ENCODE measurements around the gene KLHL1. TPM values are rescaled to one million over a fixed set of nuclear protein-coding genes. Genes with fewer than 3 reads are reported as not detected.

The KLHL1 gene
- polyA plus RNA-seq, 1 donor from 2014 or later, result 15.5 TPM

DNA sequence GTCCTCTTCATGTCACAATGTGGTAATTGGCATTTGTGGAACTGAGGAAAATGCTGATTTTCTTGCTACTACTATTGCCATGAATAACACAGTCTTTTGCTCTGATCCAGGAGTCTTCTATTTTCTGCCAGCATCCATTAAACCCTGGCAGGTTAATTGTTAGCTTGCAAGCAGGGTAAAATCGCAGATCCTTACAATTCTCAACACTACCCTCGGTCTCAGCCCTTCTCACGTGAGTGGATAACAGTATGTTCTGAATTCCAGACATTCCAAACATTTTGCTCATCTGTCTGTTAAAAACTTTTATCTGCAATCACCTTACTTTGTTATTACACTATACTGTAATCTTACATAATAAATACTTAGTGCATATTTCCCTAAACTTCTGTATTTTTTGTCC lies 251.9 kb downstream of the KLHL1 start:
- Histone ChIP-seq H3F3A (ENCODE audit: insufficient read depth, low read length, poor library complexity, severe bottlenecking) (no peaks in the 10 kb centered on the region), H3K27me3 (ENCODE audit: insufficient read depth, low read depth, low read length) (no peaks in the 10 kb centered on the region), H3K9ac (ENCODE audit: low read length) (no peak overlapping the region), H3K9me2 (ENCODE audit: insufficient read depth, low read length) (no peaks in the 10 kb centered on the region), H3K4me2 (ENCODE audit: low read length) (no peak overlapping the region), H4K20me1 (ENCODE audit: insufficient read depth) (no peaks in the 10 kb centered on the region), H3K36me3 (ENCODE audit: insufficient read depth, low read length) (no peaks in the 10 kb centered on the region), H3K9me3 (ENCODE audit: low read length) (no peaks in the 10 kb centered on the region), H3K79me2 (replicated peaks; ENCODE audit: insufficient read depth, low read length) (no peaks in the 10 kb centered on the region), H2AFZ (ENCODE audit: low read depth, low read length) (no peak overlapping the region), H3K4me3 (ENCODE audit: low read length) (no peak overlapping the region), H3K27ac (ENCODE audit: low read length) (no peak overlapping the region)
- TF ChIP-seq, protein P1, sequence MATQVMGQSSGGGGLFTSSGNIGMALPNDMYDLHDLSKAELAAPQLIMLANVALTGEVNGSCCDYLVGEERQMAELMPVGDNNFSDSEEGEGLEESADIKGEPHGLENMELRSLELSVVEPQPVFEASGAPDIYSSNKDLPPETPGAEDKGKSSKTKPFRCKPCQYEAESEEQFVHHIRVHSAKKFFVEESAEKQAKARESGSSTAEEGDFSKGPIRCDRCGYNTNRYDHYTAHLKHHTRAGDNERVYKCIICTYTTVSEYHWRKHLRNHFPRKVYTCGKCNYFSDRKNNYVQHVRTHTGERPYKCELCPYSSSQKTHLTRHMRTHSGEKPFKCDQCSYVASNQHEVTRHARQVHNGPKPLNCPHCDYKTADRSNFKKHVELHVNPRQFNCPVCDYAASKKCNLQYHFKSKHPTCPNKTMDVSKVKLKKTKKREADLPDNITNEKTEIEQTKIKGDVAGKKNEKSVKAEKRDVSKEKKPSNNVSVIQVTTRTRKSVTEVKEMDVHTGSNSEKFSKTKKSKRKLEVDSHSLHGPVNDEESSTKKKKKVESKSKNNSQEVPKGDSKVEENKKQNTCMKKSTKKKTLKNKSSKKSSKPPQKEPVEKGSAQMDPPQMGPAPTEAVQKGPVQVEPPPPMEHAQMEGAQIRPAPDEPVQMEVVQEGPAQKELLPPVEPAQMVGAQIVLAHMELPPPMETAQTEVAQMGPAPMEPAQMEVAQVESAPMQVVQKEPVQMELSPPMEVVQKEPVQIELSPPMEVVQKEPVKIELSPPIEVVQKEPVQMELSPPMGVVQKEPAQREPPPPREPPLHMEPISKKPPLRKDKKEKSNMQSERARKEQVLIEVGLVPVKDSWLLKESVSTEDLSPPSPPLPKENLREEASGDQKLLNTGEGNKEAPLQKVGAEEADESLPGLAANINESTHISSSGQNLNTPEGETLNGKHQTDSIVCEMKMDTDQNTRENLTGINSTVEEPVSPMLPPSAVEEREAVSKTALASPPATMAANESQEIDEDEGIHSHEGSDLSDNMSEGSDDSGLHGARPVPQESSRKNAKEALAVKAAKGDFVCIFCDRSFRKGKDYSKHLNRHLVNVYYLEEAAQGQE (IDR thresholded peaks at IDR 0.05; ENCODE audit: borderline replicate concordance), result no peak
- no peak for TF ChIP-seq RAD21 (conservative IDR thresholded peaks at IDR 0.05)
- TF ChIP-seq SMC3 (conservative IDR thresholded peaks at IDR 0.05; ENCODE audit: poor library complexity), result no peak
- no peak for TF ChIP-seq POLR2AphosphoS5 (IDR thresholded peaks at IDR 0.05)

- H3K4me3 ChIP-seq (ENCODE audit: low read length), result no peak overlapping the region
- H3K9ac ChIP-seq (ENCODE audit: low read length), result no peak overlapping the region
- H3K27ac ChIP-seq (ENCODE audit: low read length), result no peak overlapping the region
- no peaks in the 10 kb centered on the region for H3K79me2 ChIP-seq (replicated peaks; ENCODE audit: insufficient read depth, low read length)
- no peak for TF ChIP-seq EZH2 (IDR thresholded peaks at IDR 0.05; ENCODE audit: borderline replicate concordance, insufficient read depth, low read length, poor library complexity, severe bottlenecking)
- TF ChIP-seq RAD21 (conservative IDR thresholded peaks at IDR 0.05), result no peak
- TF ChIP-seq EP300 (conservative IDR thresholded peaks at IDR 0.05; ENCODE audit: poor library complexity, severe bottlenecking), result no peak
- H3K4me2 ChIP-seq (ENCODE audit: low read length), result no peak overlapping the region
- H3F3A ChIP-seq (ENCODE audit: insufficient read depth, low read length, poor library complexity, severe bottlenecking), result no peaks in the 10 kb centered on the region
- no peaks in the 10 kb centered on the region for H3K36me3 ChIP-seq (ENCODE audit: insufficient read depth, low read length)
- H3K27me3 ChIP-seq (ENCODE audit: insufficient read depth, low read depth, low read length), result no peaks in the 10 kb centered on the region
- H2AFZ ChIP-seq (ENCODE audit: low read depth, low read length), result no peak overlapping the region
- no peaks in the 10 kb centered on the region for H4K20me1 ChIP-seq (ENCODE audit: insufficient read depth)
- H3K9me3 ChIP-seq (ENCODE audit: low read length), result no peaks in the 10 kb centered on the region
- H3K9me2 ChIP-seq (ENCODE audit: insufficient read depth, low read length), result no peaks in the 10 kb centered on the region
These were observed 279.7 kb downstream of the KLHL1 start for GRCh38 chr13:69828527-69828926.

DNA sequence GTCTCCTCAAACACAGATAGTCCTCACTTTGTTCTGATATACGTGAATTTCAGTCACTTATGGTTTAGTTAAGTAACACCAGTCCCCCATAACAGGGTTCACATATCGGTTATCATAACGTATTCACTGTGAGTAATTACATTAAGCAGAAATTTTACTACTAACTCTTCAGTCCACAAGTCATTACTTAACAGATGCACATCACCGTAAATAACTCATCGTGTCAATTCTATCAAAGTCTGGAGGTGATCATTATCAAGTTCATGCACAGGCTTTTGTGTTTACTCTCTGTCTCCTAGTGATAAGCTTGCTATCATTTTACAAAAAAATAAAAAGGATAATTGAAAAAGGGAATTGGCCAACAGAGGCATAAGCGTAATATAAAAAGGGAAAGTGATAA lies 288.1 kb downstream of the KLHL1 start:
- no peaks in the 10 kb centered on the region for H3K36me3 ChIP-seq (ENCODE audit: insufficient read depth, low read length)
- no peak overlapping the region for H3K9ac ChIP-seq (ENCODE audit: low read length)
- no peaks in the 10 kb centered on the region for H3K79me2 ChIP-seq (replicated peaks; ENCODE audit: insufficient read depth, low read length)
- H3K9me2 ChIP-seq (ENCODE audit: insufficient read depth, low read length), result no peaks in the 10 kb centered on the region
- TF ChIP-seq RAD21 (conservative IDR thresholded peaks at IDR 0.05) (no peak), EP300 (conservative IDR thresholded peaks at IDR 0.05; ENCODE audit: poor library complexity, severe bottlenecking) (no peak), SMC3 (conservative IDR thresholded peaks at IDR 0.05; ENCODE audit: poor library complexity) (no peak), TAF1 (IDR thresholded peaks at IDR 0.05; ENCODE audit: low read depth) (no peak)
- no peaks in the 10 kb centered on the region for H3F3A ChIP-seq (ENCODE audit: insufficient read depth, low read length, poor library complexity, severe bottlenecking)
- no peak overlapping the region for H3K27ac ChIP-seq (ENCODE audit: low read length)
- no peaks in the 10 kb centered on the region for H4K20me1 ChIP-seq (ENCODE audit: insufficient read depth)
- H3K9me3 ChIP-seq (ENCODE audit: low read length), result no peaks in the 10 kb centered on the region
- H3K27me3 ChIP-seq (ENCODE audit: insufficient read depth, low read depth, low read length), result no peaks in the 10 kb centered on the region
- H3K4me2 ChIP-seq (ENCODE audit: low read length), result no peak overlapping the region
- no peak overlapping the region for H3K4me3 ChIP-seq (ENCODE audit: low read length)
- no peak overlapping the region for H2AFZ ChIP-seq (ENCODE audit: low read depth, low read length)

Measured in neural cell (in vitro differentiated cells).